Psoas muscle (tissue), 8 donors: ENCODE data around the gene ARHGEF10L. TPM values are rescaled to one million over a fixed set of nuclear protein-coding genes. Genes with fewer than 3 reads are reported as not detected.
A peak's percentile ranks its signal among the peaks of the same experiment; 100 is the strongest.

ENCODE experiments used
- ATAC-seq, 4 donors: fragments of 200-7000 bp; cut with Tn5 transposase; one replicate each; pipeline ENCODE4 v1.9.1; 2020; ENCODE audit warnings: moderate library complexity in 3 of 4, mild to moderate bottlenecking in 2 of 4
- DNase-seq, 2 donors: peaks; one replicate each; pipeline ENCODE4 v3.0.0-alpha.2; 2020
- H3K27ac ChIP-seq: fragments of 200-600 bp; one replicate; pipeline ENCODE4 v1.8.0; 2022
- H3K27me3 ChIP-seq, 3 donors: fragments of 200-600 bp in 1 of 3; one replicate each; pipeline versions ENCODE4 v1.6.1 to v1.8.0; 2013 to 2022; ENCODE audit warnings: low read length in 2 of 3, mild to moderate bottlenecking in 2 of 3, moderate library complexity in 1 of 3; ENCODE audit not compliant: insufficient read depth in 3 of 3
- H3K36me3 ChIP-seq, 2 donors: fragments of 200-600 bp in 1 of 2; one replicate each; pipeline versions ENCODE4 v1.6.1 to v1.8.0; 2013 to 2022; ENCODE audit warnings: low read depth in 1 of 2, mild to moderate bottlenecking in 1 of 2, moderate library complexity in 1 of 2; ENCODE audit not compliant: insufficient read depth in 1 of 2
- H3K4me1 ChIP-seq: fragments of 200-600 bp; one replicate; pipeline ENCODE4 v1.8.0; 2022
- H3K4me3 ChIP-seq: fragments of 200-600 bp; one replicate; pipeline ENCODE4 v1.8.0; 2022; ENCODE audit warnings: mild to moderate bottlenecking
- H3K9me3 ChIP-seq: fragments of 200-600 bp; one replicate; pipeline ENCODE4 v1.8.0; 2022
- WGBS, 3 donors: extraction: QIAGEN DNeasy Blood & Tissue Kit; methylation state at CpG; one replicate each; pipeline versions ENCODE4 v1.1.6 to v1.1.7; 2013; 5-methylcytosine and 5-hydroxymethylcytosine counted together
- intact Hi-C, 2 donors: fragments of 100-400 bp; cut with DNase I; formaldehyde crosslinking; loops; one replicate each; pipeline versions ENCODE4 v1.11.0 to v1.14.2; 2022
- polyA plus RNA-seq, 3 donors: library from polyadenylated mRNA; stranded (reverse); fragments of 200-250 nt; gene quantifications; one replicate each; pipeline ENCODE4 v1.2.3, GENCODE V29; 2013
- total RNA-seq, 4 donors: library from RNA; stranded (reverse); fragmentation: NEBNext Ultra II Directional in 2 of 4; extraction: Animal tissue kit (Norgen Biotek cat#: 25700) in 2 of 4; gene quantifications; one replicate each; pipeline versions ENCODE4 v1.2.1 to v1.2.4, GENCODE V29; 2021 to 2023
- TF ChIP-seq, protein P1 (sequence below): fragments of 200-600 bp; IDR thresholded peaks from one replicate; pipeline ENCODE4 v1.8.0; 2022; ENCODE audit warnings: antibody characterized with exemption
- donor health status: healthy with polysubstance abuse.
- donor health status: DM: no; HTN: no; CAD: no; lungs with moderate emphysema.
- donor health status: Bipolar disorder and iron deficiency.
- donor health status: healthy.
- donor health status: DM: yes; HTN: yes; CAD: no.
- donor health status: DM: no; HTN: no; CAD: no.
- donor health status: DM: no; HTN: no; CAD: no.
- donor health status: DM: yes; HTN: yes; CAD: no.

The ARHGEF10L gene
- total and polyA plus RNA-seq, 7 donors, result 18.8 to 108 (median 37.1) TPM

DNA sequence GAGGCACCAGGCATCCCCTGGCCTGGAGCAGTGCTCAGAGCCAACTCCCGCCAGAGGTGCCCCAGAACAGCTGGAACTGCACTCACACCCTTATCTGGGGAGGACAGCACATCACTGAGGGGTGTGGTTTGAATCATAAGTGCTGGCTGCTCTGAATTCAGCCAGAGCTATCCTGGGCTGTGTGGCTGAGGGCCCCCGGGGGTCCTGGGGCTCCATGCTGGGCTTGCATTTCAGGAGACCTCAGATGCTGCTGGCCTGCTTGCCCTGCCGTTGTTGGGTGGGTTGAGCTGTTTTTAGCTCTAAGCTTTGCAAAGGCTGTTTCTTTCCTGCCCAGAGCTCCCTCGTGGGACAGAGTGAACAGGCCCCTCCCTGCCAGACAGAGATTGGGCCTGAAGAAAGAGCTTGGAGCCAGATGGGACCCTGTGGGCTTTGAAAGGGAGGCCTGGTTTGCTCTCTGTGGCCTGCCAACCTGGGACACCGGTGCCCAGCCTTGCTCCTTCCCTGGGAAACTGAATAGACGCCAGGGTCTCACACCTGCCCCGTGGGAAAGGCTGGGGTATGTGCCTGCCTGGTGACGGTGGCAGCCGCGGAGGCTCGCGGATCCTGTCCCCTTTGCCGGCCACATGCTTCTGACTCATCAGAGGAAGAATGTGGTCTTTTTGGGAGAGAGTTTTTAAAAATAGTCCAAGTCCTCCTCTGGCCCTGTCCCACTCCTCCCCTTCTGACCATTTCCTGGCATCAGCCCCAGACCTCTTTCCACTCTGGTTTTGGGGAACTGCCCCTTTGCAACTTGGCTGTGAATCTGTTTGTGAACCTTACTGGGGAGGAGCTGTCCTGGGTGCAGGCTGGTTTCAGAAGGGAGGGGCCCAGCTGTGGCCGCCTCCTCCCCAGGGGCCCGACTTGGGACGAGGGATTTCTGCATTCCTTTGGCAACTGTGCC is 30.0 kb downstream of the ARHGEF10L start:
- 14 to 19% (median 18%) methylated on average over 16 of the region's 16 CpGs for WGBS, 3 donors
- ATAC-seq (peak; percentile 61 to 76 (median 72)), DNase-seq (peak; percentile 82 to 87)
- TF ChIP-seq, protein P1, sequence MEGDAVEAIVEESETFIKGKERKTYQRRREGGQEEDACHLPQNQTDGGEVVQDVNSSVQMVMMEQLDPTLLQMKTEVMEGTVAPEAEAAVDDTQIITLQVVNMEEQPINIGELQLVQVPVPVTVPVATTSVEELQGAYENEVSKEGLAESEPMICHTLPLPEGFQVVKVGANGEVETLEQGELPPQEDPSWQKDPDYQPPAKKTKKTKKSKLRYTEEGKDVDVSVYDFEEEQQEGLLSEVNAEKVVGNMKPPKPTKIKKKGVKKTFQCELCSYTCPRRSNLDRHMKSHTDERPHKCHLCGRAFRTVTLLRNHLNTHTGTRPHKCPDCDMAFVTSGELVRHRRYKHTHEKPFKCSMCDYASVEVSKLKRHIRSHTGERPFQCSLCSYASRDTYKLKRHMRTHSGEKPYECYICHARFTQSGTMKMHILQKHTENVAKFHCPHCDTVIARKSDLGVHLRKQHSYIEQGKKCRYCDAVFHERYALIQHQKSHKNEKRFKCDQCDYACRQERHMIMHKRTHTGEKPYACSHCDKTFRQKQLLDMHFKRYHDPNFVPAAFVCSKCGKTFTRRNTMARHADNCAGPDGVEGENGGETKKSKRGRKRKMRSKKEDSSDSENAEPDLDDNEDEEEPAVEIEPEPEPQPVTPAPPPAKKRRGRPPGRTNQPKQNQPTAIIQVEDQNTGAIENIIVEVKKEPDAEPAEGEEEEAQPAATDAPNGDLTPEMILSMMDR, result no peak
- H3K9me3 ChIP-seq, result no peaks in the 10 kb centered on the region
- H3K27me3 ChIP-seq, result no peaks in the 10 kb centered on the region
- H3K27ac ChIP-seq, result peak overlapping the region; percentile 71
- H3K36me3 ChIP-seq, result no peaks in the 10 kb centered on the region
- peaks cover 48% of the 10 kb centered on the region for H3K4me1 ChIP-seq
- H3K4me3 ChIP-seq, result peak overlapping the region; percentile 0
- intact Hi-C loops, result no loop called here

DNA sequence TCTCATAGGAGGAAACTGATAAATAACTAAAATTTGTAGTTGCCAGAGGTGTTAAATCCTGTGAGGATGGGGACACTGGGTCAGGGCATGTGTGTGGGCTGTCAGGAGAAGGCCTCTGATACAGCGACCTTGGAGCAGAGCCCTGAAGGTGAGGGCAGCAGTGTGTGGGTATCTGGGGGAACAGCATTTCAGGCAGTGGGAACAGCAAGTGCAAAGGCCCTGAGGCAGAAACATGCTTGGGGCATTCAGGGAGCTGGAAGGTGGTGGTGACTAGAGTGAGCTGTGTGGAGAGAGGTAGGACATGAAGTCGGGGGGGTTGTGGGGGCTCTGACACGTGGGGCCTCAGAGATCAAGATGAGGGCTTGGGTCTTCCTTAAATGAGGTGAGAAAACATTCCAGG is 30.7 kb downstream of the ARHGEF10L start:
- Histone ChIP-seq H3K4me3 (no peak overlapping the region), H3K27me3 (no peaks in the 10 kb centered on the region), H3K9me3 (no peaks in the 10 kb centered on the region), H3K27ac (peak overlapping the region; percentile 71), H3K4me1 (peaks cover 48% of the 10 kb centered on the region), H3K36me3 (no peaks in the 10 kb centered on the region)
- DNase-seq (no peak), ATAC-seq (no peak)
- TF ChIP-seq, protein P1, result no peak
- intact Hi-C loops, result no loop called here
- WGBS, 3 donors, result 82 to 89% (median 87%) methylated on average over 3 of the region's 3 CpGs

DNA sequence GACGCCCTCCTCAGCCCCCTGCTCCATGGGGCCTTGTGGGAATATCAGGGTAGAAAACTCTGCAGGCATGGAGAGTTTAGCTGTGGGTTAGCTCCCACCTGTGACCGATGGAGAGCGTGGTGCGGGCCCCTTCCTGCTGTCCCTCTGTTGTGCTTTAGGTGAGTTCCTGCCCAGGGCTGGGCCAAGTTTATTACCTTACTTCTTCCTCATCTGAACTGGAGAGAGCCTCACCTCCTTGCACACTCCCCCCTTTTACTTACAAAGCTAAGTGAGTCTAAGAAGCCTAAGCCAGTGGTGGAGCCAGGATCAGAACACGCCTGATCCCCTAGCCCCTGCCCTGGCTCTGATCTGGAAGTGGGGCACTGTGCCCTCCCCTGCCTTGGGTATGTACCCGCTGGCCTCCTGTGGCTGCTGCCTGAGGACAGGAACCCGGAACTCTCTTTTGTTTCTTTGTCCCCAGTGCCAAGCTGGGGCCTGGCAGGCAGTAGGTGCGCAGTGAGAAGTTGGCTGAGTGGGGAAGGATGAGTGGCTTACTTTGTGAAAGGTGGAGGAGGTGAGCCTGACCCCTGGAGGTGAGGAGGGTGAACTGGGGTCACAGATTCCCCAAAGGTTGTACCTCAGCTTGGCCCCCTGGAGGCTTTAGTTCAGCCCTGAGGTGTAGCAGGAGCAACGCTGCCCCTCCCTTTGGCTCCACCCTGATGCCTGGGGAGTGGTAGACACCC is 32.9 kb downstream of the ARHGEF10L start:
- TF ChIP-seq, protein P1, result no peak
- Histone ChIP-seq H3K4me1 (peaks cover 37% of the 10 kb centered on the region), H3K9me3 (no peaks in the 10 kb centered on the region), H3K27ac (no peak overlapping the region), H3K4me3 (no peak overlapping the region), H3K27me3 (no peaks in the 10 kb centered on the region), H3K36me3 (no peaks in the 10 kb centered on the region)
- DNase-seq (no peak), ATAC-seq (no peak)
- 85 to 92% (median 90%) methylated on average over 9 of the region's 9 CpGs for WGBS, 3 donors
- intact Hi-C loops, result no loop called here

DNA sequence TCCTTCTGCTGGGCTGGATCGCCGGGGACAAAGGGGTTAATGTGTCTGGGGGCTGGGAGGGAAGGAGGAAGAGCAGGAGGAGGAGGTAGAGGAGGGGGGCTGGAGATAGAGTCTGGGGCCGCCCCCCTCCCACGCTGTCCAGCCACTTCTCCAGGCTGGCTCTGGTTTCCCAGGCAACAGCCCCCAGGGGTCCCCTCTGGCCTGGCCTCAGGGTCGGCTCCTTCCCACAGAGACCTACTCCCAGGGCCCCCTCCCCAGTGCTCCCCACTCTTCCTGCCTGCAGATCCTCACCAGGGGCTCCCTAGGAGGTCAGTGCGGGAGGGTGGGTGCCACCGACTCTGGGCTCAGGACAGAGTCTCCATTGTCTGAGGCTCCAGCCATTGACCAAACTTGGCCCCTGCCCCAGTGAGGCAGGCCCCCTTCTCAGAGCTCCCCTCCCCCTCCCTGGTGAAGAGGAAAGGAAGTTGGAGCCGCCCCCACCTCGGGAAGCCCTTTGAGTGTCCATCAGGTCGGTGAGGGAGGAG is 34.1 kb downstream of the ARHGEF10L start:
- ATAC-seq, result no peak
- Histone ChIP-seq H3K27ac (no peak overlapping the region), H3K9me3 (no peaks in the 10 kb centered on the region), H3K36me3 (no peaks in the 10 kb centered on the region), H3K27me3 (no peaks in the 10 kb centered on the region), H3K4me1 (peaks cover 27% of the 10 kb centered on the region), H3K4me3 (no peak overlapping the region)
- intact Hi-C loops, result loop anchor here in 1 of 2 donors (1.0 kb wide), 1 partner anchor 41 kb away; no protein-coding TSS in a partner anchor
- no peak for DNase-seq
- WGBS, 3 donors, result 32 to 62% (median 43%) methylated on average over 8 to 10 of the region's 10 CpGs
- TF ChIP-seq, protein P1, result no peak
